Forelimb muscle (tissue), 1 donor: ENCODE results near the gene FBLIM1. TPM values are rescaled to one million over a fixed set of nuclear protein-coding genes. Genes with fewer than 3 reads are reported as not detected.
A peak's percentile ranks its signal among the peaks of the same experiment; 100 is the strongest.
"Not testable (repeated sequence)": the region's sequence is repeated elsewhere in the genome, so short reads cannot be mapped to it uniquely, and the experiment has no call there.

ENCODE experiments used
- DNase-seq: peaks from one replicate; pipeline ENCODE4 v3.0.0-alpha.2; 2013; ENCODE audit warnings: low read depth
- polyA plus RNA-seq: library from polyadenylated mRNA; unstranded; fragments of 120-200 nt; gene quantifications from one replicate; pipeline ENCODE4 v1.2.1, GENCODE V29; 2013; ENCODE audit not compliant: insufficient read length

The FBLIM1 gene
- polyA plus RNA-seq, 1 donor: 39.5 TPM

- DNase-seq: no peak
These were observed 51.5 kb downstream of the FBLIM1 start for GRCh38 chr1:15810073-15810472.

GRCh38 chr1:15816674-15817073, 58.1 kb downstream of the FBLIM1 start:
- DNase-seq: no peak

GRCh38 chr1:15820478-15820877, 61.9 kb downstream of the FBLIM1 start:
- DNase-seq: no peak

- DNase-seq: no peak
These were observed 67.2 kb downstream of the FBLIM1 start for GRCh38 chr1:15825800-15826199.

GRCh38 chr1:15826810-15827507, 68.4 kb downstream of the FBLIM1 start:
- no peak for DNase-seq

GRCh38 chr1:15827567-15827966, 69.0 kb downstream of the FBLIM1 start:
- not testable (repeated sequence) for DNase-seq

- not testable (repeated sequence) for DNase-seq
These were observed 70.3 kb downstream of the FBLIM1 start for GRCh38 chr1:15828931-15829330.

- no peak for DNase-seq
These were observed 71.7 kb downstream of the FBLIM1 start for GRCh38 chr1:15830258-15830657.

- DNase-seq: no peak
These were observed 74.6 kb downstream of the FBLIM1 start for GRCh38 chr1:15833069-15833679.

GRCh38 chr1:15833842-15834405, 75.3 kb downstream of the FBLIM1 start:
- peak; percentile 94 for DNase-seq

- no peak for DNase-seq
These were observed 76.0 kb downstream of the FBLIM1 start for GRCh38 chr1:15834406-15835204.

GRCh38 chr1:15835205-15835740, 76.7 kb downstream of the FBLIM1 start:
- DNase-seq: no peak

- peak; percentile 100 for DNase-seq
These were observed 77.3 kb downstream of the FBLIM1 start for GRCh38 chr1:15835741-15836510.

Other genes with a start within 250 kb of the FBLIM1 start
- gene CASP9, start 234.6 kb upstream of the FBLIM1 start, polyA plus RNA-seq: 19.1 TPM
- 15.1 TPM for gene DNAJC16, start 231.9 kb upstream of the FBLIM1 start, polyA plus RNA-seq
- gene AGMAT, start 173.7 kb upstream of the FBLIM1 start, polyA plus RNA-seq: 3.7 TPM
- gene DDI2, start 141.3 kb upstream of the FBLIM1 start, polyA plus RNA-seq: 21.0 TPM
- 51.5 TPM for gene PLEKHM2, start 74.5 kb upstream of the FBLIM1 start, polyA plus RNA-seq
- 6.9 TPM for gene SLC25A34, start 22.5 kb upstream of the FBLIM1 start, polyA plus RNA-seq
- not detected for gene TMEM82, start 16.3 kb upstream of the FBLIM1 start, polyA plus RNA-seq
- gene UQCRHL, start 48.9 kb downstream of the FBLIM1 start, polyA plus RNA-seq: 1.9 TPM
- gene SPEN, start 88.9 kb downstream of the FBLIM1 start, polyA plus RNA-seq: 30.8 TPM
- gene ZBTB17, start 217.3 kb downstream of the FBLIM1 start, polyA plus RNA-seq: 24.9 TPM
- gene SRARP, start 245.4 kb downstream of the FBLIM1 start, polyA plus RNA-seq: 0.05 TPM